Kidney (tissue), 14 donors: ENCODE measurements around the gene FCSK. TPM values are rescaled to one million over a fixed set of nuclear protein-coding genes. Genes with fewer than 3 reads are reported as not detected.

ENCODE experiments used
- DNase-seq, 5 donors: peaks; one replicate each; pipeline ENCODE4 v3.0.0-alpha.2; 2013 to 2020
- FAIRE-seq: peaks from 2 replicates; lab custom pipeline; 2012; peaks lifted over from hg19 to GRCh38; lab: Jason Lieb, UNC
- H3K27ac ChIP-seq, 2 donors: one replicate each; pipeline ENCODE4 v1.7.0; 2013; ENCODE audit warnings: low read depth in 2 of 2, low read length in 2 of 2, inconsistent platforms in 1 of 2
- H3K27me3 ChIP-seq: one replicate; pipeline ENCODE4 v1.7.1; 2013; ENCODE audit warnings: low read length, inconsistent platforms; ENCODE audit not compliant: control insufficient read depth, insufficient read depth
- H3K36me3 ChIP-seq, 3 donors: one replicate each; pipeline versions ENCODE4 v1.7.0 to v1.7.1; 2013; ENCODE audit warnings: low read length in 3 of 3, control low read depth in 1 of 3, inconsistent platforms in 1 of 3; ENCODE audit not compliant: insufficient read depth in 3 of 3, control insufficient read depth in 2 of 3
- H3K4me1 ChIP-seq, 3 donors: one replicate each; pipeline versions ENCODE4 v1.7.0 to v1.7.1; 2013; ENCODE audit warnings: low read length in 3 of 3, inconsistent platforms in 1 of 3, low read depth in 1 of 3; ENCODE audit not compliant: control insufficient read depth in 2 of 3, insufficient read depth in 2 of 3
- H3K4me3 ChIP-seq, 3 donors: one replicate each; pipeline versions ENCODE4 v1.7.0 to v1.8.1; 2013; ENCODE audit warnings: low read length in 3 of 3, control low read depth in 1 of 3, inconsistent platforms in 1 of 3
- H3K9ac ChIP-seq, 3 donors: one replicate each; pipeline versions ENCODE4 v1.7.0 to v1.7.1; 2013; ENCODE audit warnings: low read length in 3 of 3, control low read depth in 1 of 3, inconsistent platforms in 1 of 3
- H3K9me3 ChIP-seq, 3 donors: one replicate each; pipeline versions ENCODE4 v1.7.0 to v1.7.1; 2013; ENCODE audit warnings: low read length in 3 of 3, control low read depth in 1 of 3, inconsistent platforms in 1 of 3; ENCODE audit not compliant: control insufficient read depth in 2 of 3, insufficient read depth in 1 of 3
- CTCF ChIP-seq: IDR thresholded peaks from 3 replicates; pipeline ENCODE4 v1.5.1; 2012; ENCODE audit warnings: mild to moderate bottlenecking, moderate library complexity, borderline replicate concordance; ENCODE audit not compliant: insufficient read depth; ENCODE audit errors: extremely low read depth
- intact Hi-C: fragments of 100-400 bp; cut with DNase I; formaldehyde crosslinking; loops from one replicate; pipeline ENCODE4 v1.11.1; 2022
- polyA plus RNA-seq: library from polyadenylated mRNA; stranded (reverse); fragments of 350-450 nt; fragmentation: Illumina TruSeq; extraction: RNeasy Lipid Tissue Mini Kit (QIAGEN cat#74804); gene quantifications from one replicate; pipeline ENCODE4 v1.2.3, GENCODE V29; 2014; ENCODE audit warnings: low read depth, low replicate concordance; ENCODE audit not compliant: insufficient read depth
- total RNA-seq: library from RNA; stranded (reverse); fragmentation: NEBNext Ultra II Directional; extraction: Animal tissue kit (Norgen Biotek cat#: 25700); gene quantifications from one replicate; pipeline ENCODE4 v1.2.1, GENCODE V29; 2021
- donor health status: control.
- donor health status: control.
- donor health status: control.
- donor health status: control.
- donor health status: control.
- donor health status: DM: yes; HTN: yes; CAD: no.
- donor health status: Normal renal cell carcinoma (clear cell type).

The FCSK gene
- total and polyA plus RNA-seq, 2 donors from 2014 or later: 18.7 to 32.5 TPM

GRCh38 chr16:70520612-70521297, 66.4 kb downstream of the FCSK start:
- intact Hi-C loops: no loop called here

GRCh38 chr16:70522216-70523075, 68.1 kb downstream of the FCSK start:
- H3K9me3 ChIP-seq: no peaks in the 10 kb centered on the region
- FAIRE-seq: no peak
- peak overlapping the region; percentile 51 to 100 (median 96) for H3K9ac ChIP-seq
- no peak for DNase-seq
- intact Hi-C loops: no loop called here
- peaks cover 0 to 9% (median 7%) of the 10 kb centered on the region in 3 donors for H3K36me3 ChIP-seq
- H3K4me3 ChIP-seq: peak overlapping the region; percentile 95 to 99 (median 99)
- no peaks in the 10 kb centered on the region for H3K27me3 ChIP-seq
- no peak overlapping the region for H3K27ac ChIP-seq
- no peak for TF ChIP-seq CTCF
- peaks cover 0 to 10% (median 4%) of the 10 kb centered on the region in 3 donors for H3K4me1 ChIP-seq

More at GRCh38 chr16:70520612-70521297, 66.4 kb downstream of the FCSK start:
- Histone ChIP-seq H3K9me3 (no peaks in the 10 kb centered on the region), H3K27ac (no peak overlapping the region), H3K9ac (no peak overlapping the region), H3K4me1 (peaks cover 0 to 10% (median 4%) of the 10 kb centered on the region in 3 donors), H3K36me3 (peaks cover 0 to 13% (median 6%) of the 10 kb centered on the region in 3 donors), H3K4me3 (no peak overlapping the region), H3K27me3 (no peaks in the 10 kb centered on the region)
- TF ChIP-seq CTCF: no peak
- FAIRE-seq: no peak
- no peak for DNase-seq

GRCh38 chr16:70523076-70523742, 68.8 kb downstream of the FCSK start, which contains the start of gene COG4:
Gene COG4, minus strand, starts transcription at chr16:70523554. Its CDS starts 11 bp downstream, at chr16:70523543.
- no peak for FAIRE-seq
- intact Hi-C loops: no loop called here

More at GRCh38 chr16:70523076-70523742, 68.8 kb downstream of the FCSK start, which contains the start of gene COG4:
- Histone ChIP-seq H3K36me3 (peaks cover 0 to 9% (median 5%) of the 10 kb centered on the region in 3 donors), H3K27ac (peak within 1 kb of the TSS; percentile 83 to 91), H3K4me1 (peaks cover 0 to 10% (median 4%) of the 10 kb centered on the region in 3 donors), H3K4me3 (peak within 1 kb of the TSS; percentile 95 to 99 (median 99)), H3K9me3 (no peaks in the 10 kb centered on the region), H3K9ac (peak within 1 kb of the TSS; percentile 85 to 100 (median 96)), H3K27me3 (no peaks in the 10 kb centered on the region)
- DNase-seq: peak; percentile 89 to 96 (median 94)
- TF ChIP-seq CTCF: no peak
